GM12878 (cell line): Measurements from ENCODE around the gene RER1. TPM values are rescaled to one million over a fixed set of nuclear protein-coding genes. Genes with fewer than 3 reads are reported as not detected.

Experiments
- ATAC-seq: fragments of 200-7000 bp; cut with Tn5 transposase; 3 replicates; pipeline ENCODE4 v1.9.1; 2020; ENCODE audit warnings: mild to moderate bottlenecking, moderate library complexity
- BruUV-seq: library from RNA; stranded (reverse); fragments of 400-500 nt; replicated peaks from 2 replicates; lab custom pipeline; 2021; lab: Mats Ljungman, UMichigan
- CTCF ChIA-PET: fragments of 300-600 bp; sonication (Branson Sonifier 250); formaldehyde crosslinking; extraction: SDS; loops from one replicate; lab custom pipeline; 2021; ENCODE audit warnings: inconsistent platforms; lab: Yijun Ruan, JAX
- POLR2A ChIA-PET: fragments of 350-600 bp; formaldehyde crosslinking; extraction: SDS; loops from one replicate; lab custom pipeline; 2021; ENCODE audit warnings: inconsistent platforms; lab: Charles Lee
- RAD21 ChIA-PET: fragments of 300-600 bp; sonication (Branson Sonifier 250); formaldehyde crosslinking; loops from one replicate; lab custom pipeline; 2023; ENCODE audit warnings: antibody characterized with exemption; ENCODE audit not compliant: unreplicated experiment; lab: Charles Lee
- SMC1A ChIA-PET: fragments of 300-600 bp; sonication (Branson Sonifier 250); formaldehyde crosslinking; loops from one replicate; lab custom pipeline; 2023; ENCODE audit not compliant: unreplicated experiment, uncharacterized antibody; lab: Charles Lee
- DNase-seq: peaks from one replicate; pipeline ENCODE4 v3.0.0-alpha.2; 2011; ENCODE audit warnings: low read depth, low spot score
- FAIRE-seq: peaks from 3 replicates; lab custom pipeline; 2011; peaks lifted over from hg19 to GRCh38; lab: Jason Lieb, UNC
- H2AFZ ChIP-seq: 2 replicates; pipeline ENCODE4 v1.6.0; 2011; ENCODE audit warnings: low read depth, low read length, control low read depth; ENCODE audit not compliant: control insufficient read depth
- H3K27ac ChIP-seq: 2 replicates; pipeline ENCODE4 v1.5.1; 2011; ENCODE audit warnings: control low read depth; ENCODE audit not compliant: control insufficient read depth, insufficient read depth
- H3K27me3 ChIP-seq, 2 experiments: replicated peaks in 1 of 2; 2 replicates each; pipeline versions ENCODE4 v1.6.0 to v1.6.1; 2011; ENCODE audit warnings: low read length in 1 of 2; ENCODE audit not compliant: control insufficient read depth in 2 of 2, insufficient read depth in 2 of 2
- H3K36me3 ChIP-seq, 2 experiments: 2 replicates each; pipeline ENCODE4 v1.5.1; 2011; ENCODE audit warnings: low read length in 1 of 2; ENCODE audit not compliant: control insufficient read depth in 2 of 2, insufficient read depth in 2 of 2
- H3K4me1 ChIP-seq: 2 replicates; pipeline ENCODE4 v1.6.1; 2011; ENCODE audit warnings: mild to moderate bottlenecking, low read length, moderate library complexity, mixed read lengths; ENCODE audit not compliant: control insufficient read depth, insufficient read depth
- H3K4me2 ChIP-seq: 2 replicates; pipeline ENCODE4 v1.6.0; 2011; ENCODE audit warnings: control low read depth; ENCODE audit not compliant: control insufficient read depth, insufficient read depth
- H3K4me3 ChIP-seq: fragments of 200-600 bp; sonication (generic); 2 replicates; pipeline ENCODE4 v1.5.1; 2016
- H3K79me2 ChIP-seq: 2 replicates; pipeline ENCODE4 v1.6.0; 2011; ENCODE audit warnings: low read length; ENCODE audit not compliant: control insufficient read depth, insufficient read depth
- H3K9ac ChIP-seq: 2 replicates; pipeline ENCODE4 v1.8.0; 2011; ENCODE audit warnings: low read length, control low read depth, mixed read lengths; ENCODE audit not compliant: control insufficient read depth, insufficient read depth
- H3K9me3 ChIP-seq: replicated peaks from 3 replicates; pipeline ENCODE4 v1.5.1; 2011; ENCODE audit warnings: mild to moderate bottlenecking, low read length; ENCODE audit not compliant: control insufficient read depth, insufficient read depth
- H4K20me1 ChIP-seq: 2 replicates; pipeline ENCODE4 v1.6.0; 2011; ENCODE audit not compliant: control insufficient read depth, insufficient read depth
- ATF7 ChIP-seq: fragments of 450-650 bp; IDR thresholded peaks from 2 replicates; pipeline ENCODE4 v1.6.1; 2016; ENCODE audit warnings: low read depth, mild to moderate bottlenecking
- BCL3 ChIP-seq: IDR thresholded peaks from 2 replicates; pipeline ENCODE4 v1.6.1; 2011; ENCODE audit warnings: borderline replicate concordance, low read depth, mild to moderate bottlenecking, moderate library complexity, low read length; ENCODE audit not compliant: insufficient read depth, poor library complexity, severe bottlenecking
- E2F4 ChIP-seq: IDR thresholded peaks from 2 replicates; pipeline ENCODE4 v1.6.1; 2012; ENCODE audit warnings: low read depth, low read length, improper control_type of control experiment
- IKZF1 ChIP-seq: fragments of 450-650 bp; conservative IDR thresholded peaks from 2 replicates; pipeline ENCODE4 v1.6.1; 2017; ENCODE audit warnings: antibody characterized with exemption, mild to moderate bottlenecking
- NR2C2 ChIP-seq: IDR thresholded peaks from 2 replicates; pipeline ENCODE4 v1.6.1; 2011; ENCODE audit warnings: borderline replicate concordance, low read depth; ENCODE audit not compliant: control insufficient read depth, insufficient read length
- PKNOX1 ChIP-seq: fragments of 450-650 bp; IDR thresholded peaks from 2 replicates; pipeline ENCODE4 v1.6.1; 2016; ENCODE audit warnings: mild to moderate bottlenecking
- ZBTB11 ChIP-seq: fragments of 450-650 bp; formaldehyde crosslinking; IDR thresholded peaks from 2 replicates; pipeline ENCODE4 v1.5.0; 2022; ENCODE audit warnings: mild to moderate bottlenecking, missing genetic modification characterization
- WGBS: methylation state at CpG from one replicate; pipeline ENCODE4 v1.1.6; 2016; ENCODE audit warnings: low lambda C conversion rate; ENCODE audit not compliant: insufficient replicate concordance, insufficient coverage; ENCODE audit errors: missing lambda C conversion rate; 5-methylcytosine and 5-hydroxymethylcytosine counted together
- in situ Hi-C: fragments of 300-500 bp; cut with MboI; formaldehyde crosslinking; loops from 9 replicates; pipeline ENCODE4 v1.14.3; 2018; ENCODE audit warnings: mixed read lengths
- intact Hi-C: fragments of 100-400 bp; cut with micrococcal nuclease; formaldehyde crosslinking; loops from one replicate; pipeline ENCODE4 v1.14.2; 2022; ENCODE audit not compliant: unreplicated experiment
- polyA plus RNA-seq, 11 experiments: library from polyadenylated mRNA; depleted of rRNA in 4 of 11; unstranded in 6 of 11; stranded (reverse) in 5 of 11; fragments of >200 nt; fragmentation: Nextera tagmentation in 4 of 11; fragmentation: Illumina TruSeq in 1 of 11; extraction: Ambion mirVana in 4 of 11; extraction: Trizol in 1 of 11; gene quantifications; 1 replicate in 1 of 11; 2 replicates in 10 of 11; pipeline versions ENCODE4 v1.2.1 to v1.2.3, GENCODE V29; 2011 to 2016; ENCODE audit warnings: inconsistent platforms in 2 of 11, missing spikeins in 2 of 11, low read depth in 1 of 11
- total RNA-seq, 4 experiments: library from RNA; depleted of rRNA in 3 of 4; stranded (reverse); fragments of >200 nt in 3 of 4; fragmentation: Illumina TruSeq in 1 of 4; extraction: Trizol in 1 of 4; gene quantifications; 2 replicates each; pipeline versions ENCODE4 v1.2.1 to v1.2.3, GENCODE V29; 2013 to 2021

The RER1 gene
- total and polyA plus RNA-seq, 10 of the 15 experiments (the other 5 are each of a cell fraction or from before 2014, with no cell fraction given) = 29.2 to 274 (median 136) TPM

GRCh38 chr1:2384130-2384860 is 7.3 kb upstream of the RER1 start (continued):
- TF ChIP-seq BCL3 = no peak
- TF ChIP-seq, all 136 proteins: peak for 0

GRCh38 chr1:2384941-2385481 is 6.6 kb upstream of the RER1 start:
- Histone ChIP-seq H3K27ac (no peak overlapping the region), H3K9me3 (no peaks in the 10 kb centered on the region), H3K4me2 (no peak overlapping the region), H2AFZ (no peak overlapping the region), H3K4me3 (no peak overlapping the region), H3K36me3 (no peaks in the 10 kb centered on the region; a peak in 1 of 4 replicates), H3K27me3 (no peaks in the 10 kb centered on the region), H3K4me1 (peaks cover 27% of the 10 kb centered on the region), H4K20me1 (no peaks in the 10 kb centered on the region)
- no peak for DNase-seq
- ChIA-PET POLR2A (no interaction called here), RAD21 (no interaction called here)
- in situ Hi-C loops (loop anchor here (5.0 kb wide), 1 partner anchor 193 kb away; the partner anchor contains the start of gene FAAP20), intact Hi-C loops (no loop called here)
- BruUV-seq = no TSS peak
- 80% methylated on average over 27 of the region's 41 CpGs for WGBS
- ATAC-seq = no peak
- TF ChIP-seq NR2C2 (no peak), E2F4 (no peak), IKZF1 (no peak), PKNOX1 (no peak), ATF7 (no peak), ZBTB11 (no peak)
- TF ChIP-seq, all 136 proteins: peak for 0
- H3K79me2 ChIP-seq = peaks cover 8% of the 10 kb centered on the region; the same call in 1 of the 2 replicates
- H3K9ac ChIP-seq = no peak overlapping the region
- FAIRE-seq = no peak
- SMC1A ChIA-PET = no interaction called here
- CTCF ChIA-PET = interaction anchor here (2.4 kb wide), 1 partner anchor 190 kb away, joined by 14 read pairs; the partner anchor contains the start of gene FAAP20
